ENCODE measurements around the gene WDFY4.

GRCh38 chr10:48879451-48879850 is 194.8 kb downstream of the WDFY4 start:
- no peak for TF ChIP-seq ZNF23 (tag by site-specific recombination; IDR thresholded peaks at IDR 0.05; ENCODE audit: borderline replicate concordance)
- TF ChIP-seq ZNF394 (tag by site-specific recombination; IDR thresholded peaks at IDR 0.05; ENCODE audit: borderline replicate concordance) = no peak
- TF ChIP-seq ZNF843 (tag by site-specific recombination; IDR thresholded peaks at IDR 0.05) = no peak
- TF ChIP-seq KLF7 (tag by site-specific recombination; IDR thresholded peaks at IDR 0.05; ENCODE audit: borderline replicate concordance) = no peak
- TF ChIP-seq CTCF (tag by site-specific recombination; IDR thresholded peaks at IDR 0.05) = no peak
- TF ChIP-seq ZNF155 (tag by site-specific recombination; IDR thresholded peaks at IDR 0.05) = no peak
- TF ChIP-seq ZNF350 (tag by site-specific recombination; IDR thresholded peaks at IDR 0.05) = no peak
- no peak for TF ChIP-seq HOXA7 (CRISPR knock-in tag; IDR thresholded peaks at IDR 0.05; ENCODE audit: borderline replicate concordance)

All from HEK293 (cell line).